ENCODE results near the gene SCO1. TPM values are rescaled to one million over a fixed set of nuclear protein-coding genes. Genes with fewer than 3 reads are reported as not detected.

SCO1 gene
- total and polyA plus RNA-seq, 10 of the 15 experiments (the other 5 are each of a cell fraction or from before 2014, with no cell fraction given), result 8.2 to 73.0 (median 37.1) TPM

DNA sequence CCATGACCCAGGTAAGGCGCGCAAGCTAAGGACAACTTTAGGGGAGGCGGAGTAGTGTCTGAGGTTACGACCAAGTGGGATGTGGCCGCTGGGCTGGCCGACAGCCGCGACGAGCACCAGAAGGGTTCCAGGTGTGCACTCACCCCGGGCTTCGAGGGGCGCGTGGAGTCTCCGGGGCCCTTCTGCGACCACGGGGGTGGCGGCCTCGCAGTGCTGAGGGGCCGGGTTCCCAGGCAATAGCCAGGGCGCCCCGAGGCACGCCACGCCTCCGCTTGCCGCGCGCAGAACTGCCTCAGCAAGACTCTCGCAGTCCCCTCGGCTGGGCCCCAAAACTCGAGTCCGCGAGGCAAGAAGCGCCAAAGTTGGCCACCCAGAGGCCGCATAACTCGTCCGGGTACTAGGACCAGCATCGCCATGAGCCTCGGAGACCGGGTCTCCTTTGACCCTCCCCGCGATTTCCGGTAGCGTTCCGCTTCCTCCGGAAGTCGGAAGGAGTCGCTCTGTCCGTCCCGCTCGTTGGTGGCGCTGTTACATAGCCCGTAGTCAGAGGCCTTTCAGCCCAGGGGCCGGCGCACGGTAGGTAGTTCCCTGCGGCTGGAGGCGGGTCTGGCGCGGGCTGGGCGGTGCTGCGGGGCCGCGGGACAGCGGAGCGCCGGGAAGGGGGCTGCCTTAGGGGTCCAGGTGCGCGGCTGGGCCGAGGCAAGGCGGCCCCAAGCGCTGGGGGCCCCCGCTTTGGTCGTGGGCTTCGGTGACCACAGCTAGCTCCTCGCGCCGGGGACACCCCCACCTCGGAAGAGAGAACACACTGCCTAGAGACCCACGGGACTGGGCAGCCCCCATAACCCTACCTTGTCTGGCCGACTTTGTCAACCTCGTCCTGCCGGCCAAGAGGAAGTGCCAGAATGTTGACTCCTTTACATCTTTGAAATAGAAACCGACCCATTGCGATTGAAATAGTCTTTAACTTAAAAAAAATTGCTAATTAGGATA is at the start of gene SCO1, which contains the start of gene ADPRM (continued):
- TF ChIP-seq BCLAF1 (IDR thresholded peaks at IDR 0.05) (no peak), MEF2A (IDR thresholded peaks at IDR 0.05; ENCODE audit: insufficient read depth, low read depth, low read length) (0 out of 2 replicates have a peak, but pooled peaks have one; percentile 30), NRF1 (conservative IDR thresholded peaks at IDR 0.05; ENCODE audit: low read depth, low read length) (no peak), BHLHE40 (IDR thresholded peaks at IDR 0.05; ENCODE audit: borderline replicate concordance in 1 of 2, low read depth in 2 of 2, low read length in 1 of 2) (peak; percentile 25 to 53; a peak in 1 of 4 replicates), POLR2A (IDR thresholded peaks at IDR 0.05; ENCODE audit: low read depth, low read length) (peak; percentile 97), JUND (IDR thresholded peaks at IDR 0.05; ENCODE audit: low read depth, low read length) (peak; percentile 13; the same call in 1 of the 2 replicates), SUZ12 (IDR thresholded peaks at IDR 0.05; ENCODE audit: unreplicated experiment) (no peak), SRF (IDR thresholded peaks at IDR 0.05; ENCODE audit: low read depth in 2 of 2, low read length in 2 of 2) (0 out of 4 replicates have a peak, but pooled peaks of 1 of the 2 experiments have one; percentile 34), NR2F1 (conservative IDR thresholded peaks at IDR 0.05) (peak; percentile 72), ELK1 (IDR thresholded peaks at IDR 0.05; ENCODE audit: low read depth, low read length) (peak; percentile 92), SPI1 (IDR thresholded peaks at IDR 0.05; ENCODE audit: borderline replicate concordance, insufficient read depth, low read depth, low read length) (peak; percentile 67; the same call in 1 of the 2 replicates), ZSCAN29 (IDR thresholded peaks at IDR 0.05) (no peak), CHD1 (IDR thresholded peaks at IDR 0.05; ENCODE audit: low read depth, low read length) (no peak), MTA3 (IDR thresholded peaks at IDR 0.05; ENCODE audit: borderline replicate concordance, low read length) (no peak), NFYA (IDR thresholded peaks at IDR 0.05; ENCODE audit: borderline replicate concordance, low read depth, low read length) (no peak), NFXL1 (IDR thresholded peaks at IDR 0.05; ENCODE audit: borderline replicate concordance) (no peak), NFYB (IDR thresholded peaks at IDR 0.05; ENCODE audit: insufficient read depth, low read depth, low read length) (no peak), IRF3 (IDR thresholded peaks at IDR 0.05) (0 out of 2 replicates have a peak, but pooled peaks have one; percentile 12), TAF1 (IDR thresholded peaks at IDR 0.05; ENCODE audit: borderline replicate concordance, low read depth, low read length) (peak; percentile 94)
- TF ChIP-seq, protein P1, sequence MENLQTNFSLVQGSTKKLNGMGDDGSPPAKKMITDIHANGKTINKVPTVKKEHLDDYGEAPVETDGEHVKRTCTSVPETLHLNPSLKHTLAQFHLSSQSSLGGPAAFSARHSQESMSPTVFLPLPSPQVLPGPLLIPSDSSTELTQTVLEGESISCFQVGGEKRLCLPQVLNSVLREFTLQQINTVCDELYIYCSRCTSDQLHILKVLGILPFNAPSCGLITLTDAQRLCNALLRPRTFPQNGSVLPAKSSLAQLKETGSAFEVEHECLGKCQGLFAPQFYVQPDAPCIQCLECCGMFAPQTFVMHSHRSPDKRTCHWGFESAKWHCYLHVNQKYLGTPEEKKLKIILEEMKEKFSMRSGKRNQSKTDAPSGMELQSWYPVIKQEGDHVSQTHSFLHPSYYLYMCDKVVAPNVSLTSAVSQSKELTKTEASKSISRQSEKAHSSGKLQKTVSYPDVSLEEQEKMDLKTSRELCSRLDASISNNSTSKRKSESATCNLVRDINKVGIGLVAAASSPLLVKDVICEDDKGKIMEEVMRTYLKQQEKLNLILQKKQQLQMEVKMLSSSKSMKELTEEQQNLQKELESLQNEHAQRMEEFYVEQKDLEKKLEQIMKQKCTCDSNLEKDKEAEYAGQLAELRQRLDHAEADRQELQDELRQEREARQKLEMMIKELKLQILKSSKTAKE (IDR thresholded peaks at IDR 0.05; ENCODE audit: low read depth, poor library complexity, severe bottlenecking), result peak; percentile 12

Data from GM12878 (cell line).